GM12875 (cell line): ENCODE data around the gene SHOC2.

ENCODE experiments used
- H3K4me3 ChIP-seq: one replicate; pipeline ENCODE4 v1.5.1; 2011; ENCODE audit warnings: low read depth, low read length, control low read depth
- CTCF ChIP-seq: IDR thresholded peaks from 2 replicates; pipeline ENCODE4 v1.5.1; 2011; ENCODE audit warnings: low read depth, mild to moderate bottlenecking, control low read depth, inconsistent platforms, low read length, moderate library complexity, borderline replicate concordance; ENCODE audit not compliant: insufficient read depth

SHOC2 gene

GRCh38 chr10:110989016-110989415, 69.6 kb downstream of the SHOC2 start:
- no peak for TF ChIP-seq CTCF

GRCh38 chr10:110992006-110992800, 72.8 kb downstream of the SHOC2 start:
- no peak for TF ChIP-seq CTCF
- no peak overlapping the region for H3K4me3 ChIP-seq

More at GRCh38 chr10:110989016-110989415, 69.6 kb downstream of the SHOC2 start:
- no peak overlapping the region for H3K4me3 ChIP-seq

- no peak for TF ChIP-seq CTCF
- no peak overlapping the region for H3K4me3 ChIP-seq
Measured at GRCh38 chr10:110993024-110993693, 73.8 kb downstream of the SHOC2 start.

GRCh38 chr10:110994406-110995086, 75.1 kb downstream of the SHOC2 start:
- no peak for TF ChIP-seq CTCF
- H3K4me3 ChIP-seq, result no peak overlapping the region

- H3K4me3 ChIP-seq, result no peak overlapping the region
- TF ChIP-seq CTCF, result no peak
Measured at GRCh38 chr10:110995301-110995700, 75.9 kb downstream of the SHOC2 start.

GRCh38 chr10:110996256-110996655, 76.9 kb downstream of the SHOC2 start:
- TF ChIP-seq CTCF, result no peak
- no peak overlapping the region for H3K4me3 ChIP-seq
